Fibroblast of lung (primary cell): ENCODE measurements around the gene ATP10D. TPM values are rescaled to one million over a fixed set of nuclear protein-coding genes. Genes with fewer than 3 reads are reported as not detected.

Experiments used
- DNase-seq, 2 donors: peaks; one replicate each; pipeline versions ENCODE4 v3.0.0 to v3.0.0-alpha.2; 2010; ENCODE audit warnings: low read depth in 2 of 2
- H2AFZ ChIP-seq: 2 replicates; pipeline ENCODE4 v1.5.1; 2012; ENCODE audit warnings: low read length, control low read depth, inconsistent platforms
- H3K27ac ChIP-seq: 2 replicates; pipeline ENCODE4 v1.5.1; 2011; ENCODE audit warnings: low read length, control low read depth; ENCODE audit not compliant: insufficient read depth
- H3K27me3 ChIP-seq: 2 replicates; pipeline ENCODE4 v1.5.1; 2011; ENCODE audit warnings: mild to moderate bottlenecking, low read length; ENCODE audit not compliant: control insufficient read depth, insufficient read depth
- H3K36me3 ChIP-seq: 2 replicates; pipeline ENCODE4 v1.5.1; 2011; ENCODE audit warnings: low read length; ENCODE audit not compliant: control insufficient read depth, insufficient read depth
- H3K4me1 ChIP-seq: 2 replicates; pipeline ENCODE4 v1.5.1; 2011; ENCODE audit warnings: low read length; ENCODE audit not compliant: control insufficient read depth, insufficient read depth; ENCODE audit errors: extremely low read depth
- H3K4me2 ChIP-seq: 2 replicates; pipeline ENCODE4 v1.5.1; 2011; ENCODE audit warnings: low read length, control low read depth; ENCODE audit not compliant: insufficient read depth; ENCODE audit errors: extremely low read depth
- H3K4me3 ChIP-seq, 4 experiments: fragments of 200-600 bp in 1 of 4; sonication (generic) in 1 of 4; replicated peaks in 1 of 4; 2 replicates each; pipeline ENCODE4 v1.5.1; 2011 to 2016; ENCODE audit warnings: low read length in 4 of 4, low read depth in 3 of 4, mild to moderate bottlenecking in 3 of 4, control low read depth in 2 of 4, inconsistent platforms in 1 of 4, mixed read lengths in 1 of 4; ENCODE audit not compliant: insufficient read depth in 1 of 4; ENCODE audit errors: control extremely low read depth in 1 of 4
- H3K79me2 ChIP-seq: 2 replicates; pipeline ENCODE4 v1.5.1; 2012; ENCODE audit warnings: mild to moderate bottlenecking, low read length, inconsistent platforms; ENCODE audit not compliant: control insufficient read depth, insufficient read depth
- H3K9ac ChIP-seq: 2 replicates; pipeline ENCODE4 v1.5.1; 2011; ENCODE audit warnings: mild to moderate bottlenecking, low read length, control low read depth; ENCODE audit not compliant: insufficient read depth
- H3K9me3 ChIP-seq: 2 replicates; pipeline ENCODE4 v1.5.1; 2012; ENCODE audit warnings: low read depth, low read length; ENCODE audit not compliant: control insufficient read depth, insufficient read depth
- H4K20me1 ChIP-seq: 2 replicates; pipeline ENCODE4 v1.5.1; 2011; ENCODE audit warnings: low read length; ENCODE audit not compliant: control insufficient read depth, insufficient read depth; ENCODE audit errors: extremely low read depth
- EZH2 ChIP-seq: IDR thresholded peaks from 2 replicates; pipeline ENCODE4 v1.5.1; 2012; ENCODE audit warnings: low read length, control low read depth, mild to moderate bottlenecking; ENCODE audit errors: missing control alignments
- polyA plus RNA-seq, 2 donors: library from polyadenylated mRNA; depleted of rRNA in 1 of 2; stranded (reverse) in 1 of 2; unstranded in 1 of 2; fragments of >200 nt; gene quantifications; 2 replicates each; pipeline ENCODE4 v1.2.1, GENCODE V29; 2011 to 2012; ENCODE audit warnings: missing spikeins in 1 of 2
- total RNA-seq: library from RNA; depleted of rRNA; stranded (reverse); fragments of >200 nt; gene quantifications from 2 replicates; pipeline ENCODE4 v1.2.1, GENCODE V29; 2014
- TF ChIP-seq, protein P1 (sequence below), 2 donors: IDR thresholded peaks in 1 of 2; conservative IDR thresholded peaks in 1 of 2; 1 replicate in 1 of 2; 2 replicates in 1 of 2; pipeline ENCODE4 v1.5.1; 2011 to 2012; ENCODE audit warnings: low read length in 2 of 2, control low read depth in 1 of 2, inconsistent platforms in 1 of 2, low read depth in 1 of 2, mild to moderate bottlenecking in 1 of 2

Gene ATP10D
- total and polyA plus RNA-seq, 2 donors (not counting 1 experiment from before 2014, with no cell fraction given) = 24.6 to 40.8 TPM

DNA sequence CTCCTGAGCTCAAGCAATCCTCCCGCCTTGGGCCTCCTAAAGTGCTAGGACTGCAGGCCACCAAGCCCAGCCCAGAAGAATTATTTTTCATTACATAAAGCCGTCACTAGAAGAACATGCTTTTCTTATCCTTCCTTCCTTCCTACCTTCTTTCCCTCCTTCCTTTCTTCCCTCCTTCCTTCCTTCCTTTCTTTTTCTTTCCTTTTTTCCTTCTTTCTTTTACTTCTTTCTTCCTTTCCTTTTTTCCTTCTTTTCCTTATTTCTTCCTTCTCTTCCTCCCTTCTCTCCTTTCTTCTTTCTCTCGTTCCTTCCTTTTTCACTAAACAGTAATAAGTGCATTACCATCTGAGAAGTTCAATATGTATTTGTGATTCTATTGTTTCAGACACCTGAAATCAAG lies 121.4 kb downstream of the ATP10D start:
- H3K27me3 ChIP-seq = no peaks in the 10 kb centered on the region
- H3K4me1 ChIP-seq = no peaks in the 10 kb centered on the region
- no peaks in the 10 kb centered on the region for H3K36me3 ChIP-seq
- no peaks in the 10 kb centered on the region for H4K20me1 ChIP-seq
- TF ChIP-seq, protein P1, sequence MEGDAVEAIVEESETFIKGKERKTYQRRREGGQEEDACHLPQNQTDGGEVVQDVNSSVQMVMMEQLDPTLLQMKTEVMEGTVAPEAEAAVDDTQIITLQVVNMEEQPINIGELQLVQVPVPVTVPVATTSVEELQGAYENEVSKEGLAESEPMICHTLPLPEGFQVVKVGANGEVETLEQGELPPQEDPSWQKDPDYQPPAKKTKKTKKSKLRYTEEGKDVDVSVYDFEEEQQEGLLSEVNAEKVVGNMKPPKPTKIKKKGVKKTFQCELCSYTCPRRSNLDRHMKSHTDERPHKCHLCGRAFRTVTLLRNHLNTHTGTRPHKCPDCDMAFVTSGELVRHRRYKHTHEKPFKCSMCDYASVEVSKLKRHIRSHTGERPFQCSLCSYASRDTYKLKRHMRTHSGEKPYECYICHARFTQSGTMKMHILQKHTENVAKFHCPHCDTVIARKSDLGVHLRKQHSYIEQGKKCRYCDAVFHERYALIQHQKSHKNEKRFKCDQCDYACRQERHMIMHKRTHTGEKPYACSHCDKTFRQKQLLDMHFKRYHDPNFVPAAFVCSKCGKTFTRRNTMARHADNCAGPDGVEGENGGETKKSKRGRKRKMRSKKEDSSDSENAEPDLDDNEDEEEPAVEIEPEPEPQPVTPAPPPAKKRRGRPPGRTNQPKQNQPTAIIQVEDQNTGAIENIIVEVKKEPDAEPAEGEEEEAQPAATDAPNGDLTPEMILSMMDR (conservative IDR thresholded peaks at IDR 0.05 in 1 of 2, IDR thresholded peaks at IDR 0.05 in 1 of 2; ENCODE audit: low read depth in 1 of 2, low read length in 2 of 2) = no peak
- no peak for TF ChIP-seq EZH2
- H3K27ac ChIP-seq = no peak overlapping the region
- H3K4me3 ChIP-seq = no peak overlapping the region
- H2AFZ ChIP-seq = no peak overlapping the region
- H3K9ac ChIP-seq = no peak overlapping the region
- no peak overlapping the region for H3K4me2 ChIP-seq
- no peak for DNase-seq
- no peaks in the 10 kb centered on the region for H3K79me2 ChIP-seq
- H3K9me3 ChIP-seq = no peaks in the 10 kb centered on the region

DNA sequence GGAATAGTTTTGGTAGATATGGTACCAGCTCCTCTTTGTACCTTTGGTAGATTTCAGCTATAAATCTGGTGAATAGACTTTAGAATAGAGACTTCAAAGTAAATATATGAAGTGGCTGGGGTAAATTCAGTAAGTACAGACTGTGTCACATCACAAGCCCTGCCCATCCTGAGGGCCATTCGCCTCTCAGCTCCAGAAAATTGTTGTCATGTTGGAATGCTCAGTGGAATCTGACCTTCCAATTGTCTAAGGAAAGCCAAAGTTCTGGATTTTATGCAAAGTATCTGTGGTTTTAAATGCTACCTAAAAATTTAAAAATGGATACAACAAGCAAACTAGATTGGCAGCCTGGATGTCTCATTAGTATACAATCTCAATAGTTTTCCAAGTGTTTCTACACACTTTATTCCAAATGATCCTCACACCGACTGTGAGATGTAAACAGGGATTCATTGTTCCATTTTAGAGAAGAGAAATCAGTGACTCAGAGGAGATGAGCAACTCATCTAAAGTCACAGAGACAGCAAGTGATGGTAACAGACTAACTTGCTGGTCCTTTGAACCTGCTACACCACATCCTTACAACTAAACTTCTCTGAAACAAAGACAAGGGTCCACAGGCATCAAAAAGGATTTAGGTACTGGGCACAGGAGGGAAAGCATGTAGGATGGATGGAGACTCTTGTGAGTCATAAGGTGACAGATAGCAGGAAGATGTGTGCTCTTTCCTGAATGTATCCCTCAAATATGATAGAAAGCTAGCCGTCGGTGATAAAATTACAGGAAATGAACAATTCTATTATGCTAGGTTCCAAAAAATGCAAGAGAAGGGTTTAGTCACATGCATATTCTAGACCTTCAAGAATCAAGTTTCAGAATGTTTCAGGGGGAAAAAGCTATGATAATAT lies 127.3 kb downstream of the ATP10D start:
- no peaks in the 10 kb centered on the region for H3K27me3 ChIP-seq
- no peak overlapping the region for H2AFZ ChIP-seq
- TF ChIP-seq EZH2 = no peak
- TF ChIP-seq, protein P1 (conservative IDR thresholded peaks at IDR 0.05 in 1 of 2, IDR thresholded peaks at IDR 0.05 in 1 of 2; ENCODE audit: low read depth in 1 of 2, low read length in 2 of 2) = no peak
- no peak overlapping the region for H3K4me2 ChIP-seq
- no peaks in the 10 kb centered on the region for H3K9me3 ChIP-seq
- no peaks in the 10 kb centered on the region for H3K79me2 ChIP-seq
- H3K36me3 ChIP-seq = no peaks in the 10 kb centered on the region
- peak in 1 of 2 donors; percentile 70 for DNase-seq
- no peaks in the 10 kb centered on the region for H3K4me1 ChIP-seq
- H3K27ac ChIP-seq = no peak overlapping the region
- no peak overlapping the region for H3K4me3 ChIP-seq
- H4K20me1 ChIP-seq = no peaks in the 10 kb centered on the region
- no peak overlapping the region for H3K9ac ChIP-seq

DNA sequence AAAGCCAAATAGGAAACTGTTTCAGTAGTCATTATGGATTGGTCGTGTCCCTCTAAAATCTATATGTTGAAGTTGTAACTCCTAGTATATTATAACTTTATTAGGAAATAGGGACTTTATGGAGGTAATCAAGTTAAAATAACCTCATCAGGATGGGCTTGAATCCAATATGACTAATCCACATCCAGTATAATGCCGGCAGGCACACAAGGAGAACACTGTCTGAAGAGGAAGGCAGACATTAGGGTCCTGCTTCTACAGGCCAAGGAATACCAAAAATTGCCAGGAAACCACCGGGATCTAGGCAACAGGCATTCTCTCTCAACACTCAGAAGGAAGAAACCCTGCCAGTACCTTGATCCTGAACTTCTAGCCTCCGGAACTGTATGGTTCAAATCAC lies 130.3 kb downstream of the ATP10D start:
- no peak overlapping the region for H2AFZ ChIP-seq
- no peaks in the 10 kb centered on the region for H3K36me3 ChIP-seq
- H3K79me2 ChIP-seq = no peaks in the 10 kb centered on the region
- no peaks in the 10 kb centered on the region for H3K27me3 ChIP-seq
- H4K20me1 ChIP-seq = no peaks in the 10 kb centered on the region
- TF ChIP-seq EZH2 = no peak
- TF ChIP-seq, protein P1 (conservative IDR thresholded peaks at IDR 0.05 in 1 of 2, IDR thresholded peaks at IDR 0.05 in 1 of 2; ENCODE audit: low read depth in 1 of 2, low read length in 2 of 2) = no peak
- H3K4me1 ChIP-seq = no peaks in the 10 kb centered on the region
- H3K4me2 ChIP-seq = no peak overlapping the region
- peak; percentile 12 to 66 for DNase-seq
- no peak overlapping the region for H3K4me3 ChIP-seq
- H3K9me3 ChIP-seq = no peaks in the 10 kb centered on the region
- H3K27ac ChIP-seq = no peak overlapping the region
- H3K9ac ChIP-seq = no peak overlapping the region
